AG04449 (cell line): ENCODE results near the gene SHFL.

Source experiments
- CTCF ChIA-PET: fragments of 350-600 bp; formaldehyde crosslinking; extraction: SDS; loops from one replicate; lab custom pipeline; 2021; ENCODE audit warnings: antibody characterized with exemption; lab: Yijun Ruan, JAX
- POLR2A ChIA-PET: fragments of 400-600, 350-600 bp; formaldehyde crosslinking; extraction: SDS; loops from one replicate; lab custom pipeline; 2020; ENCODE audit warnings: antibody characterized with exemption, inconsistent platforms; lab: Yijun Ruan, JAX
- DNase-seq: peaks from one replicate; pipeline ENCODE4 v3.0.0-alpha.2; 2010; ENCODE audit warnings: low read depth, low spot score
- H3K4me3 ChIP-seq: 2 replicates; pipeline ENCODE4 v1.5.1; 2011; ENCODE audit warnings: low read depth, mild to moderate bottlenecking, control low read depth, low read length
- CTCF ChIP-seq: IDR thresholded peaks from one replicate; pipeline ENCODE4 v1.5.1; 2011; ENCODE audit warnings: mild to moderate bottlenecking, moderate library complexity, low read length, control low read depth, inconsistent platforms; ENCODE audit not compliant: insufficient read depth; ENCODE audit errors: missing control alignments

SHFL gene

DNA sequence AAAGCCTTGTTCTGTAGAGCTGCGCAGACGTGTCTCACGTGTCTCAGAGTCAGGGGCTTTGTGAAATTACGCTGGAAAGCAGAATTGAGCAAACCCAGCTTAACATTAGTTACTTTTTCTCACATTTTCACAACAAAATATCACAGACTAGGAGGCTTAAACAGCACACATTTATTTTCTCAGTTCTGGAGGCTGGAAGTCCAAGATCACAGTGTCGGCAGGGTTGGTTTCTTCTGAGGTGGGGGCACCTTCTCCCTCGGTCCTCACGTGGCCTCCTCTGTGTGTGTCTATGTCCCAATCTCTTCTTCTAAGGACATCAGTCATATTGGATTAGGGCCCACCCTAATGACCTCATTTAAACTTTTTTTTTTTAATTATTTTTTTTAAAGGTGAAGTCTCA, 38.3 kb downstream of the SHFL start:
- ChIA-PET CTCF (interaction anchor here (0.7 kb wide), 1 partner anchor 125 kb away, joined by 3 read pairs; no protein-coding TSS in a partner anchor), POLR2A (no interaction called here)
- no peak overlapping the region for H3K4me3 ChIP-seq
- TF ChIP-seq CTCF = no peak
- no peak for DNase-seq

GRCh38 chr19:10126213-10126639, 40.1 kb downstream of the SHFL start:
- POLR2A ChIA-PET = no interaction called here
- TF ChIP-seq CTCF = no peak
- no peak for DNase-seq
- CTCF ChIA-PET = interaction anchor here (0.8 kb wide), 1 partner anchor 119 kb away, joined by 4 read pairs; no protein-coding TSS in a partner anchor
- H3K4me3 ChIP-seq = no peak overlapping the region

DNA sequence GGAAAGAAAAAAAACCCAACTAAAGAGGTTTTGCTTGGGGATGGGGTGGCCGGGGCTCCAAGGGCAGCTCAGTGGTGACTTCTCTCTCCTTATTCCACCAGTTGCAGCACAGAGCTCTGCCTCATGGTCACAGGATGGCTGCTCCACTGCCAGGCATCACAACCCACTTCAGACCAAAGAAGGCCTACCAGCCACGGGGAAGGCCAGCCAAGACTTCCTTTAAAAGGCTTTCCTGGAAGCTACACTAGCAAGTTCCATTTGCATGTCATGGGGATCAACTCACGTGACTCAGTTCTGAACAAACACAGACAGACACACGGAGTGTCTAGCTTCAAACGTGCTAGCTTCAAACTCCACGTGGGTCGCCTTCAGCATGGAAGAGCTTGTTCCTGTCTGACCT, 46.8 kb downstream of the SHFL start:
- ChIA-PET POLR2A (no interaction called here), CTCF (interaction anchor here (0.8 to 5.5 kb wide), 7 partner anchors 10 to 203 kb away, joined by 3 to 35 read pairs (median 4); no protein-coding TSS in a partner anchor)
- H3K4me3 ChIP-seq = no peak overlapping the region
- DNase-seq = no peak
- TF ChIP-seq CTCF = no peak

DNA sequence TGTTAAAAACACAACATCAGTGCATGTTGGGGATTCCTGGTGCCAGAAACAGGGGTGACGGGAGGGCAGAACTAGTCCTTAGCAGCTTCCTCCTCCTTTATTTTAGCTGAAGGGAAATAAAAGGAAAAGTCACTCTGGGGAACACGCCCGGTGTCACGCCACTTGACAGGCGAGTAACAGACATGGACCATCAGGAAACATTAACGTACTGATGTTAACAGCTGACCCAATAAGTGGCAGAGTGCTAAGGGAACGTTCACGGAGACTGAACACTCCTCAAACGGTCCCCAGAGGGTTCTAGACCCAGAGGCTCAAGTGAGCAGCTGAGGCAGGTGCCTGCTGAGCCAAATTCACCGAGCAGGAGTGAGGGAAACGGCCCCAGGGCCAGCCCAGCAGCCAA, 47.5 kb downstream of the SHFL start:
- no peak for TF ChIP-seq CTCF
- no peak for DNase-seq
- ChIA-PET CTCF (interaction anchor here (0.8 to 5.5 kb wide), 6 partner anchors 9 to 117 kb away, joined by 3 to 35 read pairs (median 4); no protein-coding TSS in a partner anchor), POLR2A (no interaction called here)
- H3K4me3 ChIP-seq = no peak overlapping the region

GRCh38 chr19:10134040-10134439, 47.9 kb downstream of the SHFL start:
- CTCF ChIA-PET = interaction anchor here (1.6 kb wide), 1 partner anchor 9 kb away, joined by 4 read pairs; no protein-coding TSS in a partner anchor
- POLR2A ChIA-PET = no interaction called here
- DNase-seq = no peak
- no peak for TF ChIP-seq CTCF
- H3K4me3 ChIP-seq = no peak overlapping the region

- ChIA-PET POLR2A (no interaction called here), CTCF (interaction anchor here (1.6 kb wide), 1 partner anchor 7 kb away, joined by 4 read pairs; no protein-coding TSS in a partner anchor)
- no peak for TF ChIP-seq CTCF
- H3K4me3 ChIP-seq = no peak overlapping the region
- no peak for DNase-seq
Measured at GRCh38 chr19:10135551-10136334, 49.6 kb downstream of the SHFL start.
